GM12801 (cell line): ENCODE results near the gene SELENBP1.

Experiments used
- TF ChIP-seq, protein P1 (sequence below): IDR thresholded peaks from one replicate; pipeline ENCODE4 v1.5.1; 2011; ENCODE audit warnings: control low read depth; ENCODE audit not compliant: insufficient read length; ENCODE audit errors: extremely low read depth

Gene SELENBP1

DNA sequence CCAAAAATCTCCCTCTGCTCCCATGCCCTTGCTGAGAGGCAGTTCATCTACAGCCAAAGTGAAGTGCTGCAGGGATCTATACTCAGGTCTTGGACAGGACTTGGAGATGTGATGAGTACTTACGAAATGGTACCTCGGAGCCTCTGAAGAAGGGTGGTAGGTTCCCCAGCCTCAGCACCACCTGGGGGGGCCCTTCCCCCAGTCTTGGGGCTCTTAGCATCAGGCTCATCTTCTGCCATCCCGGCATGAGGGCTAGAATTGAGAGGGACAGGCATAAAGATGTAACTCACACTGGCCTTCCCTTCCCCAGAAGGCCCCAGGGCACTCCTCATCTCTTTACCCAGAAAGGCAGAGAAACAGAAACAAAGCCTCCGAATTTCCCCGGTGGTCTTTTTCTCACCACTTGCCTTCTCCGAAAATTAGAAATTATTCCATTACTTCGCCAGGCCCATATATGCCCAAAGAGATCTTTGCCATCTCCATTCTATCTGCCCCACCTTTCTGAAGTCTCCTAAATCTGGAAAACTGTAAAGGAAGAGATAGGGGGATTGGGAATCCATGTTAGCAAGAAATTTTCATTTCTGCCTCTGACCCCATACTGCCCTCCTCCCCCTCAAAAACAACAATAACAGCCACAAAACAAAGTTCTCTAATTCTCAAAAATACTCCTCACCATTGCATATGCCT is 26.3 kb downstream of the SELENBP1 start:
- TF ChIP-seq, protein P1, sequence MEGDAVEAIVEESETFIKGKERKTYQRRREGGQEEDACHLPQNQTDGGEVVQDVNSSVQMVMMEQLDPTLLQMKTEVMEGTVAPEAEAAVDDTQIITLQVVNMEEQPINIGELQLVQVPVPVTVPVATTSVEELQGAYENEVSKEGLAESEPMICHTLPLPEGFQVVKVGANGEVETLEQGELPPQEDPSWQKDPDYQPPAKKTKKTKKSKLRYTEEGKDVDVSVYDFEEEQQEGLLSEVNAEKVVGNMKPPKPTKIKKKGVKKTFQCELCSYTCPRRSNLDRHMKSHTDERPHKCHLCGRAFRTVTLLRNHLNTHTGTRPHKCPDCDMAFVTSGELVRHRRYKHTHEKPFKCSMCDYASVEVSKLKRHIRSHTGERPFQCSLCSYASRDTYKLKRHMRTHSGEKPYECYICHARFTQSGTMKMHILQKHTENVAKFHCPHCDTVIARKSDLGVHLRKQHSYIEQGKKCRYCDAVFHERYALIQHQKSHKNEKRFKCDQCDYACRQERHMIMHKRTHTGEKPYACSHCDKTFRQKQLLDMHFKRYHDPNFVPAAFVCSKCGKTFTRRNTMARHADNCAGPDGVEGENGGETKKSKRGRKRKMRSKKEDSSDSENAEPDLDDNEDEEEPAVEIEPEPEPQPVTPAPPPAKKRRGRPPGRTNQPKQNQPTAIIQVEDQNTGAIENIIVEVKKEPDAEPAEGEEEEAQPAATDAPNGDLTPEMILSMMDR = no peak

DNA sequence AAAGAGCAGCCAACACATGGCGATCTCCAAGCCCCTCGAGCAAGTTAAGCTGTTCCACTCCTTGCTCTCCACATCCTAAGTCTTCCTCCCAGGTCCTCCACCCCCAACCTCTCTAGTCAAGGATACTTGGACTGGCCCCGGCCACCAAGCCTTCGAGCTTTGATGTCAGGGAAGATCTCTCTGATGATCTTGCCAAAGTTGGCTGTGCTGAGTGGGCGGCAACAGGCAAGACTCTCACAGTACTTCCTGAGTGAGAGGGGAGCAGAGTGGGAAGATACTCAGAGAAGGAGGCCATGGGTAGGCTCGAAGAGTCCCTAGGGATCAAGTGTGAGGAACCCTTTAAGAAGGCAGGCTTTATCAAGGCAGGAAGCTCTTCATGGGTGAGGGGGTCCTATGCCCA is 28.2 kb downstream of the SELENBP1 start:
- TF ChIP-seq, protein P1 = no peak

DNA sequence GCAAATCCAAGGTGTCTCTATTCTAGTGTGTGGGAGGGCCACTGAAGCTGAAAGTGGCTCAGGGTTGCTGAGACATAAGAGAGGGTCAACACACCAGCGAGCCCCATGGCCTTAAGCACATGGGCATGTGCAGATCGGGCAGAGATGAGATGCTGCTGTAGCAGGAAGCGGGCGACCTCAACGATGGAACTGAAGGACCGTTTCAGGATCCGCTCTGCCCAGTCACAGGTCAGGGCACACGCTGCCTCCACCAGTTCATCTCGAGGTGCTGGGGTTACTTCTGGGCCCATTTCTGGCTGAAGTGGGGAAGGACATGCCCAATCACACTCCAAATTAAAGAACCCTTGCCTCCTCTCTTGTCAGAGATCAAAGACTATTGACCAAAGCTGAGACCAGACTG is 28.9 kb downstream of the SELENBP1 start:
- TF ChIP-seq, protein P1 = no peak

DNA sequence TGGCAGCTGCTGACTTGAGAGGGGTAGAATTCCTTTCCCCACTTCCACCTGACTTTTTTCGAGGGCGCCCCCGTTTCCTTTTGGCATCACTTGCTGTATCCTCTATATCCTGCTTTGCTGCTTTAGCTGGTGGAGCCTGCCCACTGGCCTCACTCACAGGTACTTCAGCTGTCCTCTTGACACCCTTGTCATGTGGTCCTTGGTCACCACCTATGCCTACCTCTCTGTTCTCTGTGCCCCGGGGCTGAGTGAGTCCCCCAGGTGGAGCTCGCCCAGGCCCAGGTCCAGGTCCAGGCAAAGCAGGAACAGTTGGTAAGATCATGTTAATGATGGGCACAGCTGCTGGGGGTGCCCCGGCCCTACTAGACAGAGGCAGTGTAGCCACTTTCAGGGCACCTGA is 29.9 kb downstream of the SELENBP1 start:
- TF ChIP-seq, protein P1 = no peak

DNA sequence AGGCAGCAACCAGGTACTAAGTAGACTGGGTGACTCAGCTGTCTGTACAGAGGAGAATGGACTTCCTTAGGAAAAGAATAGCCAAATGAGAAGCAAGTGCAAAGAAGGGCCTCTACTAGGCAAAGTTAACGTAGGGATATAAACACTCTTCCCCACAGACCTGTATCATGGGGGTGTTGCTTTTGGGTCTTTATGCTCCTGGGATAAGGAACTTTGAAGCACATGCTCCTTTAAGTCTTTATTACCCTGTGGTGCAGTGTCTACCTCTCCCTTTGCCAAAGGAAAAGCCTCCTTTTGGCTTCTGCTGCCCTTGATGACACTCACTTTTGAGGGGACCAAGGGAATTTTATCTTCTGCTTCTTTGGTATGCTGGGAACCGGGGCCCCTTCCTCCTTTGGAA is 30.5 kb downstream of the SELENBP1 start:
- TF ChIP-seq, protein P1 = no peak

DNA sequence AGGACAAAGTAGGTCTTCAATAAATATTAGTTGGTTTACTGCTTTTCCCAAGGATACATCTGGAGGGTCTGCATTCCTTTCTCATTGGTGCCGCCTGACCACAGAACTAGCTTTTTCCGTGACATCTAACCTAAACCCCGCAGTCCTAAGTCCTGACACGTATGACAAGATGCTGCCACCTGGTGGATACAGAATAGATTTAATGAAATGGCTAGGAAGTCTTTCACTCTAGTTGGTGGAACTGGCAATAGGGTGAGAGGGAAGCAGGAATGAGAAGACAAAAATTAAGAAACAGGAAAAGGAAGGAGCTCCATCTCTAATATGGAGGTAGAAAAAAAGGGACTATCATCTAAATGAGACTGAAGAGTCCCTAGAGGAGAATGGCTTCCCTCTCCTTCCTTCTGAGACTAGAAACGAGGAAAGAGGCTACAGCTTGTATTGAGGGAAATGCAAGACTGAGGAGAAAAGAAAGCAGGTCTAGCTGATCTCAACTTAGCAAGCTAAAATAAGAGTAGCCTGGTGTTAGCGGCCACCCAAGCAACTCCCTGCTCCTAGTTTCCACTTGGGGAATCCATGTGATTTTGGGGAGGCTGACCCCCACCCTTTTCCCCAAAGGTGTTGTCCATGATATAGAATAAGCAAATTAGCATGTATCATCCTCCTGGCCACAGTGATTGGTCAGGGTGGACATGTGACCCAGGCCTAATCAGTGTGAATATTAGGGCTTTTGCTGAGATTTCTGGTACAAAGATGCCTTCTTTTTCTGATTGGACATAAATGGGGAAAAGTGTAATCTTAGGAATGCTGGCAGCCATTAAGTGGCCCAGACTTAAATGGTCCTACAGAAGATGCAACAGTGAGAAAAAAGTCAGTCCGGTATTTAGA is 31.4 kb downstream of the SELENBP1 start:
- TF ChIP-seq, protein P1 = no peak

DNA sequence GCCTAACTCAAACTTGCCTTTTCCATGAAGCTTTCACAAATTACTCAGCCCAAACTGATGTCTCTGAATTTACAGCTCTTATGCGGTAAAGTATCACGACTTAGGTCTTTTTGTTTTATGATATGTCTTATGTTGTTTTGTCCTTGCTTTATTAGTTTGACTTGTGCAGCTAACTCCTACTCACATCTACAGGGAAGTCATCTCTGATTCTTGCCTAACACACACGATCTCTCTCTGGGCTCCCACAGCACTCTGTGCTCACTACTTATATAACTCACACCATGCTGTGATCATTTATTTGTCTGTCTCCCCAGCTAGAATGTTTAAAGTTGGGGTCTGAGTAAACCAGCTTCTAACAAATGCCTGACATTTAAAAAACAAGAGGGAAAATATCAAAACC is 35.9 kb downstream of the SELENBP1 start:
- TF ChIP-seq, protein P1 = no peak
